CD4-positive, alpha-beta T cell treated with Interleukin-2 at 100 ng/mL for 4 hours (primary cell): ENCODE measurements around the gene APCDD1.

ENCODE experiments used
- DNase-seq: peaks from one replicate; pipeline ENCODE4 v3.0.0-alpha.2; 2020; ENCODE audit warnings: low spot score

The APCDD1 gene

DNA sequence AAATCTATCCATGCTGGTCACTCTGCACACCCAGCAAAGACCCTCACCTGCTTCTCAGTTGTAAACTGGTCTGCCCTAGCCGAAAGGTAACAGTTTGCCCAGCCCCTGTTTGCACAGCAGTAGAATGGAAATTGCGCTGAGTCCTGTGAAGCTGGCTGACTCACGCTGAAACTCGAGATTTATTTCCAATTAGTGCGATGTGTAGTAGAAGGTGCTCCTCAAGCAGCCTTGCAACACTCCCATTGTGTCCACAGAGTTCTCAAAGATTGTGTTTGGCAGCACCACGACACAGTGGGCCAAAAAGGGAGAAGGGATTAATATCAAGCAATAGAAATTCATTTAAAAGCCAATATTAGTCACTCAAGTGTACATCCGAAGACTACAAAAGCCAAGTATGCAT, 21.7 kb upstream of the APCDD1 start:
- DNase-seq: no peak

- DNase-seq: no peak
These were observed 18.3 kb upstream of the APCDD1 start for GRCh38 chr18:10436160-10436559.

DNA sequence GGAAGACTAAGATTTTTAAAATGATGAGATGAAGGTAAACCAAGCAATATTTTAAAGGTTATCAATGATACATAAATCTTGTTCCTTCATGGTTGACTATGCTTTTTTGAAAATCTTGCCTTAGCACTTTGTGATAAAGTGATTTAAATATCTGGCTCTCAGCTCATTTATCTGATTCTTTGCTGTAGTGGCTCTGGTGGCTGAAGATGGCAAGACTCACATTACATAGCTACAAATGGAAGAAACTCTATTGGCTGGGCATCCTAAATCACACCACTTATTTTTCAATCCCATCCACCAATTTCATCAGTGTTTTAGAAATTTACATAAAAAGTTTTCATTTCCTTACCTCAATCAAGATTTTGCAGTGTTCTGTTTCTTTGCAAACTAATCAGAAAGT, 16.6 kb upstream of the APCDD1 start:
- DNase-seq: no peak

DNA sequence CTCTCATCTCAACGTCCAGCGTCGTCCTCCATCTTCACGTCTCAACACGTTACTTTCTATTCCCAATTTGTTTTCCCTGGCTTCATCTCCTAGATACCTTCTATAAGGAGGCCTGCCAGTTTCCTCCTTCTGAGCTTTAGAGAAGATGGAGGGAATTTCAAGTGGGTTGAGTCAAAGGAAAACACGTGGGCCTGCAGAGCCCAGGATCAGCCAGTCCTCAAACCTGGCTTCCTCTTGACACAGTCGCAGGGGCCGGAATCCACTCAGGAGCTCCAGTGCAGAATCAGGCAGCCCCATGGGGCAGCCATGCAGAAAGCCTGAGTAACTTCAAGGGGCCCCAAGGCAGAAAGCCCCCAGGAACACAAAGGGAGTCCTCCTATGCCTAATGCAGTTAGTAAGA, 14.5 kb upstream of the APCDD1 start:
- DNase-seq: no peak

DNA sequence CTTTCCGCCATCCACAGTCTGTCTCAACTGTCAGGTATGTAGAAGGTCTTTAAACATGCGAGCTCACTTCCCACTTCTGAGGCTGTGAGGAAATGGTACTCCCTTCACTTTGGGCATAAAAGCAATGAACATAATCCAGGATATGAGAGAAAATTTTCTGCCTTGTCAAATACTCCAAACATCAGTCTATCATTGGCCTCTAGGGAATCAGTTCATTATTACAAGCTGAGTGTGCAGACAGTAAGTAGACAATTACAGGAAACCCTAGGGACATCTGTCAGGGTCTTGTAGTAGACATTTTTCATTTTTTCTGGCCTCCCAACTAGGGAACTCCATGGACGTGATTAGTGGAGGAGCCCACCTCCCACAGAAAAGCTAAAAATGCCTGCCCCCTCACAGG, 13.6 kb upstream of the APCDD1 start:
- no peak for DNase-seq

DNA sequence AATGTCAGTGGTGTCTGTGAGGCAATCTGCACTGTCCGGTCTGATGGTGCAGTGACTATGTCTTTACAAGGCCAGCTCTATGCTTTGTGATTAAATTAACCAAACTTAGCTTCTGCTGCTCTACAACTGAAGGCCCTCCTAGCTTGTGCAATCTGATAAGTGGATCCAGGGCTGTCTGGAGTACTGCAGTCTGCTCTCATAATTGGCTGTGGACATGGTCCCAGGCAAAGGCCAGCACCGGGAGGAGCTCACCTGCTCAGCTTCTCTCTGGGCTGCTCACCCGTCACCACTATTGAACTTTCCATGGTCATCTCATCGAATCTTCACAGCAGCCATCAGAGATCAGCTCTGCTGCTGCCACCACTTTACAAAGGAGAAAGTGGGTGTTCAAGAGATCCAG, 13.0 kb upstream of the APCDD1 start:
- DNase-seq: no peak

- DNase-seq: no peak
These were observed 11.9 kb upstream of the APCDD1 start for GRCh38 chr18:10442551-10442971.

GRCh38 chr18:10443001-10443400, 11.4 kb upstream of the APCDD1 start:
- no peak for DNase-seq

DNA sequence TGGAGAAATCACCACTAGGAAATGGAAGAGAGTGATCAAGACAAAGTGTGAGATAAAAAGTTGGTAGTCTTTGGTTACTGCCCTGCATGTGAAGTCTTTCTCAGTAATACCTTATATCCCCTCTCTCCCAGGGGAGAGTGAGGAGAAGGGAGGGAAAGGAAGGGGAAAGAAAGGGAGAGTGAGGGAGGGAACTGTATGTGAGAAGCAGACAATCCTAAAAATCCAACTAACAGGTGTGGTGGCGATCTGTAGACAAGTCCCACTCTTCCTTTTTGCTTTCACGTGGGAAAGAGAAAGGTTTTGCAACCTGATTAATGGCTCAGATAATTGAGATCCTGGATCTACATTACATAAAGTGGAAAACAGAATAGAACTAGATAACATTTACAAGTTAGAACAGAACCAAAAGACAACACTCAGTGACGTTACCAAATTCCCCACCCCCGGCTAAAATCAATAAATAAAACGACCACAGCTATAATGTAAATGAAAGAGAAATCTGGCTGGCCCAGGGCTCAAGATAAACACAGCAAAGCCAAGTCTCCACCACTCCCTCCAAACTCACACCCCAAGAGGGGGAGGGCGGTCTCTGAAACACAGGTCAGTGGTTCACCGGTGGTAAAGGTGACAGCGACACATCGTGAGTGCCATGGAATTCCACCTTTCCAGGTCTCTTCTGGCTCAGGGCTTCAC, 10.0 kb upstream of the APCDD1 start:
- no peak for DNase-seq

- DNase-seq: no peak
These were observed 5.0 kb upstream of the APCDD1 start for GRCh38 chr18:10449396-10449795.

GRCh38 chr18:10450986-10451385, 3.4 kb upstream of the APCDD1 start:
- DNase-seq: no peak

DNA sequence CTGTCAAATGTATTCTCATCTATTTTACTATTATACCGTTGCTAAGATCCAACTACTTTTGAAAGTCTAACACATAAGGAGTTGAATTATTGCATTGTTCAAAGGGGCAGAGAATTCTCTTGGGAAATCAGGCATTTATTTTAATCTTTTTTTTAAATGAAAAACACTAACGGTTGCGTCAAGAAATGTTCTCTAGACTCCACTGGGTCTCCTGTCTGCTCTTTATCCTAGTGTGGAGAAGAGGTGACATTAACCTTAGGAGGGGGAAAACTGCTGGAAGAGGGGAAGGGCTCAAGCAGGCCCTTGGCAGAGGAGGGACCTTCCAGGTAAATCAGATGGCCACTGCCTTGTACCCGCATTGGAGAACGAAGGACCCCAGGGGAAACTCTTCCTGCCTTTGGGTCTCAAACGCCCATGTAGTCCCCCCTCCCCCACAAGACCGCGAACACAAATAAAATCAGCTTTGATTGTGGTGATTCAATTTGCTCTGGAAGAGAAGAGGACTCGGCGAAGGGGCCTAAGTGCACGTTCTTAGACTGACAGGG, 1.1 kb upstream of the APCDD1 start:
- DNase-seq: no peak

GRCh38 chr18:10454681-10455557, 484 bp downstream of the APCDD1 start:
- DNase-seq: no peak

GRCh38 chr18:10455726-10456453, 1.5 kb downstream of the APCDD1 start:
- DNase-seq: no peak

- DNase-seq: no peak
These were observed 2.3 kb downstream of the APCDD1 start for GRCh38 chr18:10456718-10457117.

- DNase-seq: no peak
These were observed 2.7 kb downstream of the APCDD1 start for GRCh38 chr18:10457128-10457527.

GRCh38 chr18:10457767-10458166, 3.3 kb downstream of the APCDD1 start:
- DNase-seq: no peak

DNA sequence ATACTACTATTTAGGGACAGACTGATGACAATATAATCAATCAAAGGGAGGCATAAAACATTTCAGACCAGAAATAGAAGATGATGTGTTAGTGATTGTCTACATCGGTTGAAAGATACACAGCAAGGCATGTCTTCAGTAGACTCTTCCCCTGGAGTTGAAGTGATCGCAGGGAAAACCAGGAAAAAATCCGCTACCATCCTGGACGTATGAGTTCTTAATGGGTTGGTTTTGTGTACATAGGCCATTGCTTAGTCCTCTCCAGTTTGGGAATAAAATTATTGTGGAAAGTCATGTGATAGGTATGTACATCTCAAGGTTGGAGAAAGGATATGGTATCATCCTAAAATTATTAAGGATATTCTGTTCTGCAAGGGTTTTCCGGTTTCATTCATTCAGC, 4.3 kb downstream of the APCDD1 start:
- no peak for DNase-seq

DNA sequence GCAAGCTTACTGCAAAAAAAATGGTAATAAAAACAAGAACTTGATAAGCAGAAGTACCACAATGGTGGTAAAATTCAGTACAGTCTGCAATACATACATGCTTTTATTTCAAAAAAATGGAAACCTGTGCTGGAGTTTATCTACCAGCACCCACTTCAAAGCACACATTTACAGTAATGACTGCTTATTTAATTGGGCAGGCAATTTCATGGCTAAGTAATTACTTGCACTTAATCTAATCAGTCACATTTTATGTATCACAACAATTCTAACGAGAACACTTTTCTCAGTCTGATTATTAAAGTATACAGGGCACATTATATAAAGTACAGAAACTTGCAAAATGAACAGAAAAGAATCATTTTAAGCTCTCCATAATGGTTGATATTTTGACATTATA, 5.2 kb downstream of the APCDD1 start:
- no peak for DNase-seq

GRCh38 chr18:10460414-10461018, 6.1 kb downstream of the APCDD1 start:
- no peak for DNase-seq

- no peak for DNase-seq
These were observed 7.6 kb downstream of the APCDD1 start for GRCh38 chr18:10461989-10462388.

DNA sequence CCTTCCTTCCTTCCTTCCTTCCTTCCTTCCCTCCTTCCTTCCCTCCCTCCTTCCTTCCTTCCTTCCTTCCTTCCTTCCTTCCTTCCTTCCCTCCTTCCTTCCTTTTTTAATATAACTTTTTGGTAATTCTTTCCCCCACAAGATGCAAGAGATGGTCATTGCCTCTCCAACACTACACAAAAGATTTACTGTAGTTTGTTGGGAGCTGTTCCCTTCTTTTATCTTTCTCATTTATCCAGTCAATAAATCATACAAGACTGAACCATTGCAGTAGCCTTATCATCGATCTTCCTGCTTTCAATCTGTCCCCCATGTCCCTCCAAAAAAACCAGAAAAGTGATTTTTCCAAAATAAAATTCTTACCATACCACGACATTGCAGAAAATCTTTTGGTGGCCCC, 8.2 kb downstream of the APCDD1 start:
- DNase-seq: no peak
